ENCODE data around the gene CDC42BPB.

- TF ChIP-seq CTCF (conservative IDR thresholded peaks at IDR 0.05; ENCODE audit: low read depth, low read length) (no peak), MAFK (IDR thresholded peaks at IDR 0.05; ENCODE audit: low read depth, low read length) (no peak), POLR2A (IDR thresholded peaks at IDR 0.05; ENCODE audit: low read depth, low read length) (no peak), RCOR1 (IDR thresholded peaks at IDR 0.05; ENCODE audit: insufficient replicate concordance, low read length) (no peak), USF2 (IDR thresholded peaks at IDR 0.05; ENCODE audit: low read depth, low read length) (no peak)
These were observed 15.9 kb downstream of the CDC42BPB start for GRCh38 chr14:103041464-103041863.
